Choroid plexus epithelial cell (primary cell): ENCODE data around the gene CREB3L1.

Experiments
- DNase-seq: peaks from one replicate; pipeline ENCODE4 v3.0.0-alpha.2; 2010; ENCODE audit warnings: low read depth
- H3K4me3 ChIP-seq: 2 replicates; pipeline ENCODE4 v1.5.1; 2011; ENCODE audit warnings: low read depth, mild to moderate bottlenecking, control low read depth, low read length, moderate library complexity
- TF ChIP-seq, protein P1 (sequence below): conservative IDR thresholded peaks from 2 replicates; pipeline ENCODE4 v1.5.1; 2011; ENCODE audit warnings: low read depth, mild to moderate bottlenecking, control low read depth, inconsistent platforms, low read length, moderate library complexity

CREB3L1 gene

DNA sequence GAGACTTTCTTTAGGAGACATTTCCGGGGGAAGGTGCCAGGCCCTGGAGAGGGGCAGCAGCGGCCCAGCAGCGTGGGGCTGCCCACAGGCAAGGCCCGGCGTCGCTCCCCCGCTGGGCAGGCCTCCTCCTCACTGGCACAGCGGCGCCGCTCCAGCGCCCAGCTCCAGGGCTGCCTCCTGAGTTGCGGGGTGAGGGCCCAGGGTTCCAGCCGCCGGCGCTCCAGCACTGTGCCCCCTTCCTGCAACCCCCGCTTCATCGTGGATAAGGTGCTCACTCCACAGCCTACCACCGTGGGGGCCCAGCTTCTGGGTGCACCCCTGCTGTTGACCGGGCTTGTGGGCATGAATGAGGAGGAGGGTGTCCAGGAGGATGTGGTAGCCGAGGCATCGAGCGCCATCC lies 88.8 kb downstream of the CREB3L1 start:
- H3K4me3 ChIP-seq, result no peak overlapping the region
- no peak for DNase-seq
- TF ChIP-seq, protein P1, sequence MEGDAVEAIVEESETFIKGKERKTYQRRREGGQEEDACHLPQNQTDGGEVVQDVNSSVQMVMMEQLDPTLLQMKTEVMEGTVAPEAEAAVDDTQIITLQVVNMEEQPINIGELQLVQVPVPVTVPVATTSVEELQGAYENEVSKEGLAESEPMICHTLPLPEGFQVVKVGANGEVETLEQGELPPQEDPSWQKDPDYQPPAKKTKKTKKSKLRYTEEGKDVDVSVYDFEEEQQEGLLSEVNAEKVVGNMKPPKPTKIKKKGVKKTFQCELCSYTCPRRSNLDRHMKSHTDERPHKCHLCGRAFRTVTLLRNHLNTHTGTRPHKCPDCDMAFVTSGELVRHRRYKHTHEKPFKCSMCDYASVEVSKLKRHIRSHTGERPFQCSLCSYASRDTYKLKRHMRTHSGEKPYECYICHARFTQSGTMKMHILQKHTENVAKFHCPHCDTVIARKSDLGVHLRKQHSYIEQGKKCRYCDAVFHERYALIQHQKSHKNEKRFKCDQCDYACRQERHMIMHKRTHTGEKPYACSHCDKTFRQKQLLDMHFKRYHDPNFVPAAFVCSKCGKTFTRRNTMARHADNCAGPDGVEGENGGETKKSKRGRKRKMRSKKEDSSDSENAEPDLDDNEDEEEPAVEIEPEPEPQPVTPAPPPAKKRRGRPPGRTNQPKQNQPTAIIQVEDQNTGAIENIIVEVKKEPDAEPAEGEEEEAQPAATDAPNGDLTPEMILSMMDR, result no peak

DNA sequence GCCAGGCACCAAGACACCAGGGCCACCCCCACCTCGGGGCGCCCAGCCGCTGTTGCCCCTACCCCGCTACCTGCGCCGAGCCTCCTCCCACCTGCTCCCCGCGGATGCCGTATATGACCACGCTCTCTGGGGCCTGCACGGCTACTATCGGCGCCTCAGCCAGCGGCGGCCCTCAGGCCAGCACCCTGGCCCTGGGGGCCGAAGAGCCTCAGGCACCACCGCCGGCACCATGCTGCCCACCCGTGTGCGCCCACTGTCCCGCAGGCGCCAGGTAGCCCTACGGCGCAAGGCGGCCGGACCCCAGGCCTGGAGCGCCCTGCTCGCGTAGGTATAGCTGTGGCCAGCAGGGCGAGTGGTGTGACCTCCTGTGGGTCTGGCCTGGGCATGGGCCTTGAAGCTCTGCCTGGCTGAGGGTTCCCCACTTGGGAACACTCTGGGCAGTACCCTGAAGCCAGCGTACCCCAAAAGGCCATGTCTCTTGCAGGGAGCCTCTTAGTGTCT lies 89.2 kb downstream of the CREB3L1 start:
- TF ChIP-seq, protein P1, result no peak
- no peak overlapping the region for H3K4me3 ChIP-seq
- DNase-seq, result no peak

DNA sequence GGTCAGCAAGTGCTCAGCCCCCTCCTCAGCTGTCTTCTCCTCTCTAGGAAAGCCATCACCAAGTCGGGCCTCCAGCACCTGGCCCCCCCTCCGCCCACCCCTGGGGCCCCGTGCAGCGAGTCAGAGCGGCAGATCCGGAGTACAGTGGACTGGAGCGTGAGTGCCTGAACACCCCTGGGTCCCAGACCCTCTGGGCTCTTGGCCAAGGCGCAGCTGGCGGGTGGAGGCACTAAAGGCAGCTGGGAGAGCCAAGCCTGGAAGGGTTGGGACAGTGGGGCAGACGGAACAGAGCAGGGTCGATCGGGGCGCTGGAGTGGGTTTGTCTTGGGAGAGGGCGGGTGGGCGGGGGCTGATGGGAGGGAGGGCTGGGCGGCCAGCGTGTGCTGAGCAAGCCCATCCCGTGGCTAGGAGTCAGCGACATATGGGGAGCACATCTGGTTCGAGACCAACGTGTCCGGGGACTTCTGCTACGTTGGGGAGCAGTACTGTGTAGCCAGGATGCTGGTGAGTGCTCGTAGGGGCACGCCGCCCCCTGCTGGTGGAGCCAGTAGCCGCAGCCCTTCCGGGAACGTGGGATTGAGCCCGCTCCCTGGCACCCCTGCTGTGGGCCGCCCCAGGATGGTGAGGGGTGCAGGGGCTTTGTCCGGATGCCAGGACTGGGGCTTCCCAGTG lies 89.9 kb downstream of the CREB3L1 start:
- TF ChIP-seq, protein P1, result peak; percentile 83
- peak; percentile 66 for DNase-seq
- H3K4me3 ChIP-seq, result no peak overlapping the region

DNA sequence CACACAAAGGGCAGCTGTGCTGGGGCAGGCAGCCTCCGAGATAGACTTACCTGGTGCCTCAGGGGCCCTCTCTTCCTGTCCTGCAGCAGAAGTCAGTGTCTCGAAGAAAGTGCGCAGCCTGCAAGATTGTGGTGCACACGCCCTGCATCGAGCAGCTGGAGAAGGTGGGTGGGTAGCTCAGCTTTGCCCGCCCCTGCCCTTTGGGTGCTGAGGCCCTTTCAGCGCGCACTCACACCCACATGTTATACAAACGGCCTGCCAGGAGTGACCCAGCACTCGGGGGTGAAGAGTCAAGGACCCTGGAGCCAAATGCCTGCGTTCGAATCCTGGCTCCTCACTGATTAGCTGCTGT lies 90.4 kb downstream of the CREB3L1 start:
- H3K4me3 ChIP-seq, result no peak overlapping the region
- TF ChIP-seq, protein P1, result no peak
- no peak for DNase-seq

DNA sequence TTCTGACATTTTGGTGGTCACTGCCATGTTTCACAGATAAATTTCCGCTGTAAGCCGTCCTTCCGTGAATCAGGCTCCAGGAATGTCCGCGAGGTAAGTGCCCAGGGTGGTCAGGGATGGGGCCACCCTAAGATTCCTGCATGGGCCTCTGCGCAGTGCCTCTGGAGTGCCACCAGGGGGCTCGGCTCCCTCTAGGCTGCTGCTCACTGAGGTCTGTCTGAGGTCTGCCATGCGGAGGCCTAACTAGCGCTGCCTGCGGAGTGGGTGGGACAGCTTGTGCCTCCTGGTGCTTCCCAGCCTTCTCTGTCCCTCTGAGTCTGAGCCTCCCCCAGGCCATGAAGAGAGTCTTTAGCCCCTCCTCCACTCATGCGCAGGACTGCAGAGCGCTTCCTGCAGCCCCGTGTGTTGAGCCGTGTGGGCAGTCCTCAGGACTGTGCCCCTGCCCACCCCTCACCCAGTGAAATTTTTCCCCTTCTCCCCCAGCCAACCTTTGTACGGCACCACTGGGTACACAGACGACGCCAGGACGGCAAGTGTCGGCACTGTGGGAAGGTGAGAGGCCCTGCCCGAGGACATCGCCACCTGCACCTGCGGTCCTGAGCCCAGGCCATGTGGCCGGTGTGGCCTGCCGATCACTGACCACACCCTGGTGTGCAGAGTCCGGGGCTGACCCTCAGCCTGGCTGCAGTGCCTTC lies 92.1 kb downstream of the CREB3L1 start:
- no peak overlapping the region for H3K4me3 ChIP-seq
- DNase-seq, result peak; percentile 88
- TF ChIP-seq, protein P1, result peak; percentile 93

DNA sequence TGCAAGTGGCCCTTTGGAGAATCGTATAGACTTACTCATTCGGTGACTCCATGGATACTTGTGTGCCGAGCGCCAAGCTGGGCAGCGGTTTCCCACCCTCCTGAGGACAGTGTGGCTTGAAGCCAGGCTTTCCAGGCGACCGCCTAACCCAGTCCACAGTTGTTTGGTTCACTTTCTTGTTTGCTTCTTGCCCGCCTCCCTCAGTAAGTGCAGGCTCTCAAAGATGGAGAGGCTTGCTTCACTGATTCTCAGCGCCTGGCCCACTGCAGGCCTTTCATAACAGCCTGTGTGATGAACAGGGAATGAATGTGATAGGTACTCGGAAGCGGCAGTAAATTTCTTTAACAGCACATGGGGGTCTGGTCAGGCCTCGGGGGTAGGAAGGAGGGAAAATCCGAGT lies 92.8 kb downstream of the CREB3L1 start:
- H3K4me3 ChIP-seq, result no peak overlapping the region
- no peak for DNase-seq
- TF ChIP-seq, protein P1, result no peak
